H1 (cell line): ENCODE data around the gene HSF4. TPM values are rescaled to one million over a fixed set of nuclear protein-coding genes. Genes with fewer than 3 reads are reported as not detected.

Source experiments
- CTCF ChIA-PET: fragments of 300-600 bp; sonication (Branson Sonifier 250); formaldehyde crosslinking; loops from one replicate; lab custom pipeline; 2021; ENCODE audit not compliant: partially characterized antibody; lab: Charles Lee
- POLR2A ChIA-PET: fragments of 300-600 bp; sonication (Branson Sonifier 250); formaldehyde crosslinking; loops from one replicate; lab custom pipeline; 2021; ENCODE audit warnings: inconsistent platforms; ENCODE audit not compliant: partially characterized antibody; lab: Charles Lee
- DNase-seq, 2 experiments: peaks; one replicate each; pipeline versions ENCODE4 v3.0.0 to v3.0.0-alpha.2; 2010 to 2022; ENCODE audit warnings: low spot score in 2 of 2, low read depth in 1 of 2, mixed read lengths in 1 of 2
- FAIRE-seq: peaks from 2 replicates; lab custom pipeline; 2011; peaks lifted over from hg19 to GRCh38; lab: Jason Lieb, UNC
- H2AFZ ChIP-seq: 2 replicates; pipeline ENCODE4 v1.8.1; 2012; ENCODE audit warnings: low read length, inconsistent platforms
- H2AK5ac ChIP-seq: 2 replicates; pipeline ENCODE4 v1.6.1; 2013; ENCODE audit warnings: low read depth, low read length
- H2BK120ac ChIP-seq: replicated peaks from 2 replicates; pipeline ENCODE3; 2013; ENCODE audit warnings: low read depth, low read length, inconsistent platforms
- H2BK12ac ChIP-seq: 2 replicates; pipeline ENCODE4 v1.6.1; 2013; ENCODE audit warnings: low read depth, low read length
- H2BK15ac ChIP-seq: 2 replicates; pipeline ENCODE4 v1.6.1; 2013; ENCODE audit warnings: low read length
- H2BK20ac ChIP-seq: 2 replicates; pipeline ENCODE4 v1.6.1; 2013; ENCODE audit warnings: low read length
- H2BK5ac ChIP-seq: 2 replicates; pipeline ENCODE4 v1.6.1; 2013; ENCODE audit warnings: low read depth, low read length
- H3K14ac ChIP-seq: 2 replicates; pipeline ENCODE4 v1.6.1; 2013; ENCODE audit warnings: inconsistent platforms; ENCODE audit not compliant: insufficient read length
- H3K18ac ChIP-seq: 2 replicates; pipeline ENCODE4 v1.6.1; 2013; ENCODE audit warnings: low read length; ENCODE audit errors: extremely low read depth
- H3K23ac ChIP-seq: 2 replicates; pipeline ENCODE4 v1.6.1; 2013; ENCODE audit warnings: inconsistent platforms; ENCODE audit not compliant: insufficient read length
- H3K23me2 ChIP-seq: 2 replicates; pipeline ENCODE4 v1.6.1; 2013; ENCODE audit warnings: low read depth, low read length
- H3K27ac ChIP-seq: 2 replicates; pipeline ENCODE4 v1.6.1; 2011; ENCODE audit warnings: low read depth, low read length, inconsistent platforms
- H3K27me3 ChIP-seq, 4 experiments: replicated peaks in 1 of 4; 1 replicate in 1 of 4; 2 replicates in 3 of 4; pipeline versions ENCODE4 v1.6.1 to v1.8.1; 2011 to 2013; ENCODE audit warnings: low read length in 3 of 4, mild to moderate bottlenecking in 3 of 4, inconsistent platforms in 2 of 4, mixed read lengths in 2 of 4, moderate library complexity in 1 of 4; ENCODE audit not compliant: control insufficient read depth in 3 of 4, insufficient read depth in 3 of 4; ENCODE audit errors: extremely low read depth in 1 of 4
- H3K36me3 ChIP-seq, 4 experiments: 2 replicates each; pipeline versions ENCODE4 v1.6.1 to v1.8.1; 2011 to 2013; ENCODE audit warnings: mild to moderate bottlenecking in 4 of 4, low read length in 3 of 4, moderate library complexity in 2 of 4, control low read depth in 1 of 4, inconsistent platforms in 1 of 4; ENCODE audit not compliant: insufficient read depth in 4 of 4, control insufficient read depth in 2 of 4
- H3K4ac ChIP-seq: replicated peaks from 2 replicates; pipeline ENCODE3; 2013; ENCODE audit warnings: low read length, low read depth, mixed read lengths, inconsistent platforms; ENCODE audit not compliant: insufficient read length
- H3K4me1 ChIP-seq, 4 experiments: replicated peaks in 1 of 4; 1 replicate in 1 of 4; 2 replicates in 3 of 4; pipeline versions ENCODE4 v1.6.1 to v1.8.1; 2011 to 2013; ENCODE audit warnings: low read length in 3 of 4, inconsistent platforms in 2 of 4, mixed read lengths in 1 of 4; ENCODE audit not compliant: insufficient read depth in 4 of 4, control insufficient read depth in 3 of 4
- H3K4me2 ChIP-seq, 2 experiments: 2 replicates each; pipeline versions ENCODE4 v1.6.1 to v1.8.1; 2011 to 2013; ENCODE audit warnings: low read depth in 2 of 2, low read length in 2 of 2, control low read depth in 1 of 2, inconsistent platforms in 1 of 2, mild to moderate bottlenecking in 1 of 2; ENCODE audit not compliant: insufficient read depth in 1 of 2
- H3K4me3 ChIP-seq, 4 experiments: fragments of 200-600, 300-600 bp in 1 of 4; sonication (generic), shearing (Covaris generic), sonication (Bioruptor Twin) in 1 of 4; 2 replicates each; pipeline versions ENCODE4 v1.5.1 to v1.8.1; 2011 to 2016; ENCODE audit warnings: low read length in 4 of 4, low read depth in 3 of 4, control low read depth in 2 of 4, inconsistent platforms in 2 of 4, mild to moderate bottlenecking in 2 of 4, mixed read lengths in 1 of 4, moderate library complexity in 1 of 4; ENCODE audit not compliant: insufficient read depth in 2 of 4; ENCODE audit errors: extremely low read depth in 1 of 4
- H3K56ac ChIP-seq: replicated peaks from 2 replicates; pipeline ENCODE3; 2013; ENCODE audit warnings: low read depth, mild to moderate bottlenecking, mixed read lengths, low read length, inconsistent platforms; ENCODE audit not compliant: insufficient read length
- H3K79me1 ChIP-seq: 2 replicates; pipeline ENCODE4 v1.6.1; 2013; ENCODE audit warnings: low read depth, low read length, control low read depth
- H3K79me2 ChIP-seq, 2 experiments: 2 replicates each; pipeline versions ENCODE4 v1.6.1 to v1.8.1; 2012 to 2013; ENCODE audit warnings: low read length in 2 of 2, mild to moderate bottlenecking in 2 of 2, inconsistent platforms in 1 of 2; ENCODE audit not compliant: insufficient read depth in 2 of 2, control insufficient read depth in 1 of 2
- H3K9ac ChIP-seq, 4 experiments: replicated peaks in 1 of 4; 1 replicate in 1 of 4; 2 replicates in 3 of 4; pipeline versions ENCODE4 v1.6.1 to v1.8.1; 2011 to 2013; ENCODE audit warnings: low read depth in 3 of 4, low read length in 3 of 4, control low read depth in 2 of 4, mild to moderate bottlenecking in 2 of 4, moderate library complexity in 2 of 4, inconsistent platforms in 1 of 4; ENCODE audit errors: extremely low read depth in 1 of 4
- H3K9me3 ChIP-seq, 2 experiments: 2 replicates each; pipeline versions ENCODE4 v1.6.1 to v1.8.1; 2012 to 2013; ENCODE audit warnings: mild to moderate bottlenecking in 2 of 2, moderate library complexity in 2 of 2, control low read depth in 1 of 2, inconsistent platforms in 1 of 2, low read depth in 1 of 2, low read length in 1 of 2, mixed read lengths in 1 of 2; ENCODE audit not compliant: insufficient read depth in 2 of 2
- H4K20me1 ChIP-seq, 2 experiments: replicated peaks in 1 of 2; 2 replicates each; pipeline versions ENCODE3 to v1.8.1; 2011 to 2013; ENCODE audit warnings: inconsistent platforms in 2 of 2, low read length in 2 of 2, mild to moderate bottlenecking in 1 of 2; ENCODE audit not compliant: insufficient read depth in 2 of 2, control insufficient read depth in 1 of 2
- H4K5ac ChIP-seq: 2 replicates; pipeline ENCODE4 v1.6.1; 2013; ENCODE audit warnings: low read length, low read depth, mixed read lengths, inconsistent platforms; ENCODE audit not compliant: insufficient read length
- H4K8ac ChIP-seq: 2 replicates; pipeline ENCODE4 v1.8.0; 2013; ENCODE audit warnings: mild to moderate bottlenecking, moderate library complexity, low read length, inconsistent platforms; ENCODE audit not compliant: insufficient read depth; ENCODE audit errors: extremely low read depth
- H4K91ac ChIP-seq: replicated peaks from 2 replicates; pipeline ENCODE3; 2013; ENCODE audit warnings: low read length, mixed read lengths, inconsistent platforms; ENCODE audit not compliant: insufficient read length
- FOSL1 ChIP-seq: IDR thresholded peaks from 2 replicates; pipeline ENCODE4 v1.6.1; 2011; ENCODE audit warnings: mild to moderate bottlenecking, low read depth, low read length, moderate library complexity; ENCODE audit not compliant: insufficient read depth
- WGBS, 2 experiments: shearing (Covaris generic) in 1 of 2; methylation state at CpG; one replicate each; pipeline versions ENCODE4 v1.1.6 to v1.1.7; 2013 to 2015; ENCODE audit warnings: low lambda C conversion rate in 2 of 2, mixed read lengths in 2 of 2, inconsistent platforms in 1 of 2, low coverage in 1 of 2, missing lambda C conversion rate in 1 of 2; ENCODE audit not compliant: insufficient replicate concordance in 2 of 2, insufficient coverage in 1 of 2, insufficient read length in 1 of 2; ENCODE audit errors: extremely low coverage in 1 of 2, missing lambda C conversion rate in 1 of 2; 5-methylcytosine and 5-hydroxymethylcytosine counted together
- polyA plus RNA-seq, 7 experiments: library from polyadenylated mRNA; depleted of rRNA in 3 of 7; stranded (reverse) in 5 of 7; unstranded in 2 of 7; fragments of >200 nt in 5 of 7; fragments of 200-250 nt in 2 of 7; gene quantifications; 1 replicate in 5 of 7; 2 replicates in 1 of 7; 4 replicates in 1 of 7; pipeline versions ENCODE4 v1.2.1 to v1.2.3, GENCODE V29; 2011 to 2013; ENCODE audit warnings: missing spikeins in 2 of 7, mixed read lengths in 2 of 7
- total RNA-seq: library from RNA; stranded (reverse); fragmentation: NEBNext Ultra II Directional; extraction: Animal tissue kit (Norgen Biotek cat#: 25700); gene quantifications from 2 replicates; pipeline ENCODE4 v1.2.1, GENCODE V29; 2021

HSF4 gene
- total and polyA plus RNA-seq, 2 of the 8 experiments (the other 6 are each of a cell fraction or from before 2014, with no cell fraction given) = 0.14 TPM; not detected in 1

GRCh38 chr16:67115639-67116038 is 48.9 kb upstream of the HSF4 start:
- H3K56ac ChIP-seq = no peak overlapping the region
- POLR2A ChIA-PET = no interaction called here
- FAIRE-seq (no peak), DNase-seq (no peak)
- H2BK120ac ChIP-seq = no peak overlapping the region
- no peak overlapping the region for H2BK20ac ChIP-seq
- no peak overlapping the region for H4K91ac ChIP-seq
- H2AK5ac ChIP-seq = no peak overlapping the region
- H3K23ac ChIP-seq = no peak overlapping the region
- H3K18ac ChIP-seq = no peak overlapping the region
- no peak overlapping the region for H3K4ac ChIP-seq
- H3K9ac ChIP-seq = no peak overlapping the region
- H3K4me2 ChIP-seq = no peak overlapping the region
- no peaks in the 10 kb centered on the region for H3K23me2 ChIP-seq
- no peak overlapping the region for H3K27ac ChIP-seq
- no peak for TF ChIP-seq FOSL1
- H3K79me1 ChIP-seq = peaks cover 11% of the 10 kb centered on the region; the same call in 1 of the 2 replicates
- H4K8ac ChIP-seq = no peak overlapping the region
- H4K20me1 ChIP-seq = peaks cover 3 to 9% of the 10 kb centered on the region in 2 experiments
- WGBS, 2 experiments = 91% methylated on average over 7 of the region's 7 CpGs; no CpG with 5 or more reads in 1 of the 2 experiments
- CTCF ChIA-PET = interaction anchor here (0.8 to 3.6 kb wide), 13 partner anchors 9 to 206 kb away, joined by 3 to 22 read pairs (median 3); partner anchors contain the start of genes B3GNT9, FBXL8 and TRADD
- no peaks in the 10 kb centered on the region for H3K9me3 ChIP-seq
- H3K36me3 ChIP-seq = peaks cover 0 to 8% (median 2%) of the 10 kb centered on the region in 4 experiments; a peak in 1 of 8 replicates
- no peak overlapping the region for H4K5ac ChIP-seq
- peaks cover 4 to 54% of the 10 kb centered on the region in 2 experiments; a peak in 3 of 4 replicates for H3K79me2 ChIP-seq
- no peaks in the 10 kb centered on the region for H3K27me3 ChIP-seq
- H2BK5ac ChIP-seq = no peak overlapping the region
- H2AFZ ChIP-seq = no peak overlapping the region
- no peak overlapping the region for H2BK12ac ChIP-seq
- H3K14ac ChIP-seq = no peak overlapping the region
- H2BK15ac ChIP-seq = no peak overlapping the region
- 0 out of 7 replicates have a peak, but pooled peaks cover 0 to 2% (median 0%) of the 10 kb centered on the region in 4 experiments for H3K4me1 ChIP-seq
- H3K4me3 ChIP-seq = no peak overlapping the region
